HepG2 (cell line): ENCODE measurements around the gene RNF123. TPM values are rescaled to one million over a fixed set of nuclear protein-coding genes. Genes with fewer than 3 reads are reported as not detected.

Experiments
- CC2D1A ChIP-seq: sonication (generic); formaldehyde crosslinking; IDR thresholded peaks from 2 replicates; pipeline ENCODE4 v1.8.1; 2023; ENCODE audit warnings: mild to moderate bottlenecking, missing genetic modification reagents
- CTCF ChIP-seq: sonication (generic); formaldehyde crosslinking; IDR thresholded peaks from 2 replicates; pipeline ENCODE4 v1.5.0; 2020; ENCODE audit warnings: mild to moderate bottlenecking, missing genetic modification reagents, moderate library complexity
- DMTF1 ChIP-seq: sonication (generic); formaldehyde crosslinking; IDR thresholded peaks from 2 replicates; pipeline ENCODE4 v1.4.0; 2020; ENCODE audit warnings: mild to moderate bottlenecking, missing genetic modification reagents
- HIC2 ChIP-seq: sonication (generic); formaldehyde crosslinking; IDR thresholded peaks from 2 replicates; pipeline ENCODE4 v1.9.0; 2022; ENCODE audit warnings: low read depth, missing genetic modification reagents
- KAT8 ChIP-seq: IDR thresholded peaks from 2 replicates; pipeline ENCODE4 v1.6.1; 2016; ENCODE audit warnings: missing genetic modification reagents, missing compliant biosample characterization
- MNT ChIP-seq: fragments of 450-650 bp; IDR thresholded peaks from 2 replicates; pipeline ENCODE4 v1.6.1; 2016
- NCOA5 ChIP-seq: sonication (generic); formaldehyde crosslinking; IDR thresholded peaks from 2 replicates; pipeline ENCODE4 v1.4.0; 2020; ENCODE audit warnings: missing genetic modification reagents
- PAXIP1 ChIP-seq: sonication (generic); formaldehyde crosslinking; conservative IDR thresholded peaks from 2 replicates; pipeline ENCODE4 v1.4.0; 2020; ENCODE audit warnings: mild to moderate bottlenecking, missing genetic modification reagents, moderate library complexity
- POLR2AphosphoS5 ChIP-seq: IDR thresholded peaks from 2 replicates; pipeline ENCODE4 v1.6.1; 2012; ENCODE audit warnings: low read depth, low read length
- RFXAP ChIP-seq: sonication (generic); formaldehyde crosslinking; IDR thresholded peaks from 2 replicates; pipeline ENCODE4 v1.4.0; 2020; ENCODE audit warnings: missing genetic modification reagents, borderline replicate concordance
- SPEN ChIP-seq: sonication (generic); formaldehyde crosslinking; IDR thresholded peaks from 2 replicates; pipeline ENCODE4 v1.5.1; 2020; ENCODE audit warnings: low read depth, mild to moderate bottlenecking, missing genetic modification reagents
- TOPORS ChIP-seq: sonication (generic); formaldehyde crosslinking; IDR thresholded peaks from 2 replicates; pipeline ENCODE4 v1.8.0; 2023; ENCODE audit warnings: mild to moderate bottlenecking, missing genetic modification reagents
- YEATS4 ChIP-seq: sonication (generic); formaldehyde crosslinking; IDR thresholded peaks from 2 replicates; pipeline ENCODE4 v1.4.0; 2020; ENCODE audit warnings: missing genetic modification reagents, borderline replicate concordance
- ZBTB3 ChIP-seq: sonication (generic); formaldehyde crosslinking; IDR thresholded peaks from 2 replicates; pipeline ENCODE4 v1.4.0; 2020; ENCODE audit warnings: low read depth, mild to moderate bottlenecking, moderate library complexity, missing genetic modification reagents, borderline replicate concordance
- ZBTB42 ChIP-seq: sonication (generic); formaldehyde crosslinking; IDR thresholded peaks from 2 replicates; pipeline ENCODE4 v1.5.0; 2020; ENCODE audit warnings: mild to moderate bottlenecking, missing genetic modification reagents
- ZNF432 ChIP-seq: sonication (generic); formaldehyde crosslinking; IDR thresholded peaks from 2 replicates; pipeline ENCODE4 v1.5.0; 2020; ENCODE audit warnings: missing genetic modification reagents, mild to moderate bottlenecking, borderline replicate concordance
- ZNF597 ChIP-seq: sonication (generic); formaldehyde crosslinking; IDR thresholded peaks from 2 replicates; pipeline ENCODE4 v1.5.0; 2020; ENCODE audit warnings: missing genetic modification reagents
- ZNF878 ChIP-seq: sonication (generic); formaldehyde crosslinking; IDR thresholded peaks from 2 replicates; pipeline ENCODE4 v1.8.1; 2023; ENCODE audit warnings: mild to moderate bottlenecking, missing genetic modification reagents, moderate library complexity
- polyA plus RNA-seq, 8 experiments: library from polyadenylated mRNA; depleted of rRNA in 3 of 8; stranded (reverse) in 7 of 8; unstranded in 1 of 8; fragments of >200 nt; fragmentation: Illumina TruSeq in 4 of 8; extraction: Trizol in 4 of 8; gene quantifications; 2 replicates each; pipeline versions ENCODE4 v1.2.1 to v1.2.3, GENCODE V29; 2011 to 2016; ENCODE audit warnings: low read depth in 4 of 8, missing spikeins in 1 of 8, mixed read lengths in 1 of 8; ENCODE audit not compliant: insufficient read depth in 1 of 8
- total RNA-seq, 5 experiments: library from RNA; depleted of rRNA; stranded (reverse); fragments of >200 nt; fragmentation: Illumina TruSeq; extraction: Trizol; gene quantifications; 2 replicates each; pipeline ENCODE4 v1.2.3, GENCODE V29; 2016; ENCODE audit warnings: low read depth in 1 of 5

Gene RNF123
- total and polyA plus RNA-seq, 2 of the 13 experiments (the other 11 are each of a cell fraction or from before 2014, with no cell fraction given) = 29.9 to 82.2 TPM

GRCh38 chr3:49666592-49666991 is 22.8 kb upstream of the RNF123 start (continued):
- TF ChIP-seq POLR2AphosphoS5 (no peak), RFXAP (CRISPR knock-in tag) (no peak), KAT8 (CRISPR knock-in tag) (no peak), MNT (no peak), ZNF878 (no peak), ZNF432 (CRISPR knock-in tag) (no peak), ZBTB3 (CRISPR knock-in tag) (no peak), DMTF1 (CRISPR knock-in tag) (no peak), ZBTB42 (CRISPR knock-in tag) (no peak), HIC2 (CRISPR knock-in tag) (no peak; the same call in 1 of the 2 replicates), PAXIP1 (CRISPR knock-in tag) (peak; percentile 89), YEATS4 (CRISPR knock-in tag) (no peak), CC2D1A (CRISPR knock-in tag) (no peak), NCOA5 (no peak), ZNF597 (CRISPR knock-in tag) (no peak), CTCF (0 out of 2 replicates have a peak, but pooled peaks have one; percentile 14), TOPORS (no peak), SPEN (peak; percentile 60; the same call in 1 of the 2 replicates)
